ENCODE results near the gene BRWD1. TPM values are rescaled to one million over a fixed set of nuclear protein-coding genes. Genes with fewer than 3 reads are reported as not detected.

The BRWD1 gene
- total RNA-seq, 1 donor: 54.0 TPM

DNA sequence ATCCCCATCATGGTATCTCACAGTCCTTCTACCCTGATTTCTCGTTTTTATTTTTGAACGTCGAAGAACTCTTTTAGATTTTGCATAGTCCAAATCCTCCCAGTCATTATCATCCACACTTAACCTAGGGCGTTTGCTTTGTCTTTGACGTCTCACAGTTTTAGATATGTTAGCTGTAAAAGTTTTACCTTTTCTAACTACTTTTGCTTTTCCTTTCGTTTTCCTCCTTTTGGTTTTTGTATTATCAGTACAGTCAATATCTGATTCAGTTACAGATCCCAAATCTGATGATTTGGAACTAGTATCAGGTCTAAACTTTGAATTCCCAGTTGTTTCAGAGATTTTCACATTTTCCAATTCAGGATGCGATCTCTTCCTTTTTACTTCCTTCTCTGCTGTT, 117.1 kb downstream of the BRWD1 start:
- TF ChIP-seq CTCF (IDR thresholded peaks at IDR 0.05; ENCODE audit: insufficient read depth, low read length): no peak
- H3K4me3 ChIP-seq (ENCODE audit: low read depth, low read length): no peak overlapping the region
- no peak for DNase-seq (ENCODE audit: low read depth)

- no peak for TF ChIP-seq CTCF (IDR thresholded peaks at IDR 0.05; ENCODE audit: insufficient read depth, low read length)
- no peak overlapping the region for H3K4me3 ChIP-seq (ENCODE audit: low read depth, low read length)
- no peak for DNase-seq (ENCODE audit: low read depth)
These were observed 120.1 kb downstream of the BRWD1 start for GRCh38 chr21:39193380-39193779.

DNA sequence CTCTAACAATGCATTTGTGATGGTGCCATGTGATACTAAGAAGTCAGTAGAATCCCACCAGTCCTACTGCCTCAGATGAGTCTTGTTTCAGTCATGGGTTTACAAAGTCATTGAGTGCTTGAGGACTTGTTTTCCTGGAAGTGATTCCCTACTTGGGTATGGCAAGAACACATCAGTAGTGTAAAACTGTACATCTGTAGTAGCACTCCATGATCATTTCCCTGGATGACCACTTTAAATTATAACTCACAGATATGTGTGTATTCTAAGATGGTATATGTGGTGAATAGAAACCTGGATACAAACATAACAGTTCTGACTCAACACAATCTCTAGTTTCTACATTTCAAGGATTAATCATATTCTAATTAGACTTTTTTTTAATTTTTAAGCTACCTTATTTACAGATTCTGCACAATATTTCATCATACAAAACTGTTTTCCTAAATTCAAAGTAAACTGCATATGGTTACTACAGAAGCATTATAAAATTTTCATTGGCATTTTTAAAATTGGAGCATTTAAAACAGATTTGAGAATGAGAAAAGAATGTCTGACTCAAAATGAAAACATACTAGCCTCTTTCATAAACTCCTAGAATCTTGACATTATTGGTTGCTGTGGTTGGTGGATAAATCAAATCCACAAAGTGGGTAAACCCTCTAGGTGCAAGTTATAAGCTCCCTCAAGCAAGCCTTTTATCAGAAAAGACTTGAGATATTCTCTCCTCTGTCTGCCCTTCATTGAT, 123.4 kb downstream of the BRWD1 start:
- DNase-seq (ENCODE audit: low read depth): peak; percentile 38
- H3K4me3 ChIP-seq (ENCODE audit: low read depth, low read length): no peak overlapping the region
- no peak for TF ChIP-seq CTCF (IDR thresholded peaks at IDR 0.05; ENCODE audit: insufficient read depth, low read length)

- no peak overlapping the region for H3K4me3 ChIP-seq (ENCODE audit: low read depth, low read length)
- DNase-seq (ENCODE audit: low read depth): no peak
- TF ChIP-seq CTCF (IDR thresholded peaks at IDR 0.05; ENCODE audit: insufficient read depth, low read length): no peak
These were observed 124.8 kb downstream of the BRWD1 start for GRCh38 chr21:39188521-39189139.

GRCh38 chr21:39187141-39187540, 126.3 kb downstream of the BRWD1 start:
- no peak overlapping the region for H3K4me3 ChIP-seq (ENCODE audit: low read depth, low read length)
- DNase-seq (ENCODE audit: low read depth): no peak
- TF ChIP-seq CTCF (IDR thresholded peaks at IDR 0.05; ENCODE audit: insufficient read depth, low read length): no peak

DNA sequence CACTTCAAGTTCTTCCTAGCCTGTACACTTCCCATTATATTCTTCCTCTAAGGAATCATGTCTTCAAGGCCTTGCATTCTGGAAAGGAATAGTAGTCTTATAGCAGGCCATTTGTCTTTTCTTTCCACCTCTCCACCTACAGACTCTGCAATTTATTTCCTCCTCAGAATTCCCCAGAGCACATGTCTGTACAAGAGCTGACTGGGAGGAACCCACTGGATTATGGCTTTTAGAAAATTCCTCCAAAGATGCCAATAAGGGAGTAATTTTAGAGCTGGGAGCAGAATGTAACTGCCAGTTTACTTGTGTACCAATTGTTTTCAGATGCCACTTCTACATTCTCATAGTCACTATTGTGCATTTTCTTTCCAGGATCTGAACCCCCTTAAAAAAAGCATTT, 126.8 kb downstream of the BRWD1 start:
- no peak for TF ChIP-seq CTCF (IDR thresholded peaks at IDR 0.05; ENCODE audit: insufficient read depth, low read length)
- no peak for DNase-seq (ENCODE audit: low read depth)
- H3K4me3 ChIP-seq (ENCODE audit: low read depth, low read length): no peak overlapping the region

Data from fibroblast of the aortic adventitia (primary cell).